Measurements from ENCODE around the gene LACTBL1. TPM values are rescaled to one million over a fixed set of nuclear protein-coding genes. Genes with fewer than 3 reads are reported as not detected.

LACTBL1 gene
- total RNA-seq, 1 donor from 2014 or later, result not detected

DNA sequence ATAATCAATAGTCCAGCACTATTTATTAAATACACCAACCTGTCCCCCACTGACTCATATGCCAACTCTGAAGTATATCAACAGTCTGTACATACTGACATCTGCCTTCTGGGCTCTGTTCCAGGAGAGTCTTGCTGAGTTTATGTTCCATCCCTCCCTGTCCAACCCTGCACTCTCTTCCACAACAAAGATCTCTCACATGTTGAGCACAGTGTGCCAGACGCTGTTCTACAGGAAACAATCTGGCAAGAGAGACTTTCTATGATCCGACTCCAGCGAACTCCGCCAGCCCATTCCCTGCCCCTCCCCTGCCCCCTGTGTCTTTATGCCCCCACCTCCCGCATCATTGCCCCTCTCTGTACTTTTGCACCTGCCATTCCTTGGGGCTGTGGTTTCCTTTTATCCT lies 3.4 kb downstream of the LACTBL1 start:
- TF ChIP-seq EZH2 (IDR thresholded peaks at IDR 0.05; ENCODE audit: insufficient read depth, low read length), result no peak
- TF ChIP-seq, protein P1, sequence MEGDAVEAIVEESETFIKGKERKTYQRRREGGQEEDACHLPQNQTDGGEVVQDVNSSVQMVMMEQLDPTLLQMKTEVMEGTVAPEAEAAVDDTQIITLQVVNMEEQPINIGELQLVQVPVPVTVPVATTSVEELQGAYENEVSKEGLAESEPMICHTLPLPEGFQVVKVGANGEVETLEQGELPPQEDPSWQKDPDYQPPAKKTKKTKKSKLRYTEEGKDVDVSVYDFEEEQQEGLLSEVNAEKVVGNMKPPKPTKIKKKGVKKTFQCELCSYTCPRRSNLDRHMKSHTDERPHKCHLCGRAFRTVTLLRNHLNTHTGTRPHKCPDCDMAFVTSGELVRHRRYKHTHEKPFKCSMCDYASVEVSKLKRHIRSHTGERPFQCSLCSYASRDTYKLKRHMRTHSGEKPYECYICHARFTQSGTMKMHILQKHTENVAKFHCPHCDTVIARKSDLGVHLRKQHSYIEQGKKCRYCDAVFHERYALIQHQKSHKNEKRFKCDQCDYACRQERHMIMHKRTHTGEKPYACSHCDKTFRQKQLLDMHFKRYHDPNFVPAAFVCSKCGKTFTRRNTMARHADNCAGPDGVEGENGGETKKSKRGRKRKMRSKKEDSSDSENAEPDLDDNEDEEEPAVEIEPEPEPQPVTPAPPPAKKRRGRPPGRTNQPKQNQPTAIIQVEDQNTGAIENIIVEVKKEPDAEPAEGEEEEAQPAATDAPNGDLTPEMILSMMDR (IDR thresholded peaks at IDR 0.05; ENCODE audit: insufficient read depth, low read depth, low read length), result no peak
- Histone ChIP-seq H3K27ac (ENCODE audit: low read depth, low read length) (no peak overlapping the region), H3K79me2 (ENCODE audit: insufficient read depth, low read length) (no peaks in the 10 kb centered on the region), H2AFZ (ENCODE audit: low read depth, low read length) (no peak overlapping the region), H3K4me3 (ENCODE audit: insufficient read depth, low read depth, low read length) (no peak overlapping the region), H3K4me1 (ENCODE audit: insufficient read depth, low read length) (peaks cover 4% of the 10 kb centered on the region), H4K20me1 (ENCODE audit: insufficient read depth, low read length) (no peaks in the 10 kb centered on the region), H3K36me3 (ENCODE audit: insufficient read depth, low read length) (no peaks in the 10 kb centered on the region), H3K9ac (ENCODE audit: low read length) (no peak overlapping the region), H3K9me3 (ENCODE audit: insufficient read depth, low read depth, low read length) (peaks cover 9% of the 10 kb centered on the region), H3K27me3 (ENCODE audit: insufficient read depth, low read length) (peaks cover 18% of the 10 kb centered on the region), H3K4me2 (ENCODE audit: low read length) (no peak overlapping the region)
- H3K4me3 Mint-ChIP-seq (ENCODE audit: unreplicated experiment), result no peak overlapping the region
- peaks cover 32% of the 10 kb centered on the region for H3K27me3 Mint-ChIP-seq (ENCODE audit: low read depth, unreplicated experiment)
- H3K27ac Mint-ChIP-seq (ENCODE audit: unreplicated experiment), result no peak overlapping the region
- peaks cover 4% of the 10 kb centered on the region for H3K4me1 Mint-ChIP-seq (ENCODE audit: low read depth, unreplicated experiment)
- peaks cover 11% of the 10 kb centered on the region for H3K9me3 Mint-ChIP-seq (ENCODE audit: unreplicated experiment)
- no peak for FAIRE-seq
- DNase-seq (ENCODE audit: low read depth), result peak; percentile 57
- no peaks in the 10 kb centered on the region for H3K36me3 Mint-ChIP-seq (ENCODE audit: low read depth, unreplicated experiment)

DNA sequence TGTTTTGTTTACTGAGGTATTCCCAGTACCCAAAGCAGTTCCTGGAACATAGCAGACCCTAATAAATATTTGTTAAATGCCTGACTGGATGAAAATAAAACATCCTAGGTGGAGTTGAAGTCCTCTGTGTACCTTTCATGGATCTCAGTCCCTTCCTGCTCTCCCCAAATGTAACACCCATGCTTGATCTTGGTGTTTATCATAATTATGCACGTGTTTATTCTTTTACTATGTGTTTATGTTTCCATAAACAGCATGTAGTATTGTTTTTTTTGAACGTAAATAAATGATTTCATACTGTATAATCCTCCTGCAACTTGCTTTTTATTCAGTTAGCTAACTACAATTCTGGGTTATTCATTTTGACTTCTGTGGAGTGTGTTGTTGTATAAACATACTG lies 4.8 kb downstream of the LACTBL1 start:
- Histone ChIP-seq H3K27me3 (ENCODE audit: insufficient read depth, low read length) (peaks cover 18% of the 10 kb centered on the region), H3K27ac (ENCODE audit: low read depth, low read length) (no peak overlapping the region), H3K9me3 (ENCODE audit: insufficient read depth, low read depth, low read length) (peaks cover 9% of the 10 kb centered on the region), H3K36me3 (ENCODE audit: insufficient read depth, low read length) (no peaks in the 10 kb centered on the region), H3K4me2 (ENCODE audit: low read length) (no peak overlapping the region), H3K9ac (ENCODE audit: low read length) (no peak overlapping the region), H4K20me1 (ENCODE audit: insufficient read depth, low read length) (no peaks in the 10 kb centered on the region), H3K4me3 (ENCODE audit: insufficient read depth, low read depth, low read length) (no peak overlapping the region), H2AFZ (ENCODE audit: low read depth, low read length) (no peak overlapping the region), H3K4me1 (ENCODE audit: insufficient read depth, low read length) (peaks cover 4% of the 10 kb centered on the region), H3K79me2 (ENCODE audit: insufficient read depth, low read length) (no peaks in the 10 kb centered on the region)
- Mint-ChIP-seq H3K4me1 (ENCODE audit: low read depth, unreplicated experiment) (peaks cover 4% of the 10 kb centered on the region), H3K36me3 (ENCODE audit: low read depth, unreplicated experiment) (no peaks in the 10 kb centered on the region), H3K27me3 (ENCODE audit: low read depth, unreplicated experiment) (peaks cover 37% of the 10 kb centered on the region), H3K9me3 (ENCODE audit: unreplicated experiment) (peaks cover 11% of the 10 kb centered on the region), H3K4me3 (ENCODE audit: unreplicated experiment) (no peak overlapping the region), H3K27ac (ENCODE audit: unreplicated experiment) (no peak overlapping the region)
- DNase-seq (ENCODE audit: low read depth), result no peak
- TF ChIP-seq, protein P1 (IDR thresholded peaks at IDR 0.05; ENCODE audit: insufficient read depth, low read depth, low read length), result no peak
- no peak for TF ChIP-seq EZH2 (IDR thresholded peaks at IDR 0.05; ENCODE audit: insufficient read depth, low read length)
- FAIRE-seq, result no peak

DNA sequence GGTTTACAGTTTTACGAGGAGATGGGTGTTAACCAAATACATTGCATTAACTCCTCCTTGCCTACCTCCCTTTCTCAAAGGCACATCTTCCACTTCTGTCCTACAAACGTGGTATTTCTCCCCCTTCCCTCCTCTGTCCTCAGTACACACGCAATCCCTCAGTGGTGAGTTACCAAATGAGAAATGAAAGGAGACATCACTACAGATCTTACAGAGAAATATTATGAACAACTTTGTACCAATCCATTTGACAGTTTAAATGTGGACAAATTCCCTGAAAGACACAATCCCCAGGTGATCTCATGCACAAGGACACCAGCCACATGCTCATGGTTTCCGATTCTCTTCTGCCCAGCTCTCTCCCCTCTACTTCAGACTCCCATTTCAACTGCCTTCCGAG lies 6.4 kb downstream of the LACTBL1 start:
- H3K9me3 ChIP-seq (ENCODE audit: insufficient read depth, low read depth, low read length), result peaks cover 9% of the 10 kb centered on the region
- H3K36me3 ChIP-seq (ENCODE audit: insufficient read depth, low read length), result no peaks in the 10 kb centered on the region
- H3K4me2 ChIP-seq (ENCODE audit: low read length), result no peak overlapping the region
- no peak overlapping the region for H2AFZ ChIP-seq (ENCODE audit: low read depth, low read length)
- H3K4me1 ChIP-seq (ENCODE audit: insufficient read depth, low read length), result peaks cover 4% of the 10 kb centered on the region
- no peak for FAIRE-seq
- Mint-ChIP-seq H3K4me3 (ENCODE audit: unreplicated experiment) (no peak overlapping the region), H3K27ac (ENCODE audit: unreplicated experiment) (no peak overlapping the region), H3K36me3 (ENCODE audit: low read depth, unreplicated experiment) (no peaks in the 10 kb centered on the region), H3K9me3 (ENCODE audit: unreplicated experiment) (peaks cover 11% of the 10 kb centered on the region), H3K27me3 (ENCODE audit: low read depth, unreplicated experiment) (peaks cover 45% of the 10 kb centered on the region), H3K4me1 (ENCODE audit: low read depth, unreplicated experiment) (peaks cover 4% of the 10 kb centered on the region)
- TF ChIP-seq, protein P1 (IDR thresholded peaks at IDR 0.05; ENCODE audit: insufficient read depth, low read depth, low read length), result no peak
- TF ChIP-seq EZH2 (IDR thresholded peaks at IDR 0.05; ENCODE audit: insufficient read depth, low read length), result no peak
- no peak overlapping the region for H3K9ac ChIP-seq (ENCODE audit: low read length)
- H3K27me3 ChIP-seq (ENCODE audit: insufficient read depth, low read length), result peaks cover 18% of the 10 kb centered on the region
- no peaks in the 10 kb centered on the region for H4K20me1 ChIP-seq (ENCODE audit: insufficient read depth, low read length)
- no peak overlapping the region for H3K4me3 ChIP-seq (ENCODE audit: insufficient read depth, low read depth, low read length)
- no peak overlapping the region for H3K27ac ChIP-seq (ENCODE audit: low read depth, low read length)
- no peaks in the 10 kb centered on the region for H3K79me2 ChIP-seq (ENCODE audit: insufficient read depth, low read length)
- no peak for DNase-seq (ENCODE audit: low read depth)
